Endothelial cell of umbilical vein (primary cell): Measurements from ENCODE around the gene KRT74. TPM values are rescaled to one million over a fixed set of nuclear protein-coding genes. Genes with fewer than 3 reads are reported as not detected.

Source experiments
- BruUV-seq: library from RNA; stranded (reverse); fragments of 400-500 nt; replicated peaks from 2 replicates; lab custom pipeline; 2021; lab: Mats Ljungman, UMichigan
- CTCF ChIA-PET: fragments of 300-600, 350-600 bp; sonication (Branson Sonifier 250); formaldehyde crosslinking; loops from one replicate; lab custom pipeline; 2021; ENCODE audit warnings: antibody characterized with exemption, inconsistent platforms; lab: Charles Lee
- POLR2A ChIA-PET: fragments of 300-600, 350-600 bp; sonication (Branson Sonifier 250); formaldehyde crosslinking; loops from one replicate; lab custom pipeline; 2021; ENCODE audit warnings: antibody characterized with exemption, inconsistent platforms; lab: Charles Lee
- DNase-seq: peaks from one replicate; pipeline ENCODE4 v3.0.0-alpha.2; 2011; ENCODE audit warnings: low read depth, low spot score
- FAIRE-seq: peaks from 2 replicates; lab custom pipeline; 2011; peaks lifted over from hg19 to GRCh38; lab: Jason Lieb, UNC
- H2AFZ ChIP-seq: 2 replicates; pipeline ENCODE4 v1.6.0; 2012; ENCODE audit warnings: low read depth, low read length, control low read depth, inconsistent platforms
- H3K27ac ChIP-seq: 2 replicates; pipeline ENCODE4 v1.5.1; 2011; ENCODE audit warnings: low read depth, mild to moderate bottlenecking, control low read depth, low read length, moderate library complexity; ENCODE audit not compliant: insufficient read depth
- H3K27me3 ChIP-seq, 2 experiments: 2 replicates each; pipeline versions ENCODE4 v1.6.0 to v1.6.1; 2011; ENCODE audit warnings: low read length in 2 of 2, mixed read lengths in 1 of 2; ENCODE audit not compliant: control insufficient read depth in 2 of 2, insufficient read depth in 2 of 2
- H3K36me3 ChIP-seq, 2 experiments: 2 replicates in 1 of 2; 3 replicates in 1 of 2; pipeline ENCODE4 v1.5.1; 2011; ENCODE audit warnings: low read length in 2 of 2, mild to moderate bottlenecking in 1 of 2, moderate library complexity in 1 of 2; ENCODE audit not compliant: control insufficient read depth in 2 of 2, insufficient read depth in 2 of 2; ENCODE audit errors: extremely low read depth in 1 of 2
- H3K4me1 ChIP-seq: 3 replicates; pipeline ENCODE4 v1.5.1; 2011; ENCODE audit warnings: mild to moderate bottlenecking, low read length; ENCODE audit not compliant: control insufficient read depth, insufficient read depth; ENCODE audit errors: extremely low read depth
- H3K4me2 ChIP-seq: 2 replicates; pipeline ENCODE4 v1.6.1; 2011; ENCODE audit warnings: low read length, control low read depth, mixed read lengths; ENCODE audit not compliant: insufficient read depth
- H3K4me3 ChIP-seq, 3 experiments: fragments of 200-600 bp in 1 of 3; sonication (generic), shearing (Covaris generic) in 1 of 3; replicated peaks in 1 of 3; 2 replicates each; pipeline ENCODE4 v1.5.1; 2011 to 2016; ENCODE audit warnings: control low read depth in 3 of 3, low read length in 3 of 3, mild to moderate bottlenecking in 2 of 3, inconsistent platforms in 1 of 3, low read depth in 1 of 3, moderate library complexity in 1 of 3; ENCODE audit not compliant: insufficient read depth in 1 of 3
- H3K79me2 ChIP-seq: 2 replicates; pipeline ENCODE4 v1.6.0; 2012; ENCODE audit warnings: low read length, inconsistent platforms; ENCODE audit not compliant: control insufficient read depth, insufficient read depth
- H3K9ac ChIP-seq: replicated peaks from 2 replicates; pipeline ENCODE3; 2011; ENCODE audit warnings: low read length, control low read depth; ENCODE audit not compliant: insufficient read depth; ENCODE audit errors: extremely low read depth
- H3K9me1 ChIP-seq: replicated peaks from 3 replicates; pipeline ENCODE4 v1.6.0; 2011; ENCODE audit warnings: mild to moderate bottlenecking, low read length; ENCODE audit not compliant: control insufficient read depth, insufficient read depth; ENCODE audit errors: extremely low read depth
- H3K9me3 ChIP-seq: replicated peaks from 2 replicates; pipeline ENCODE4 v1.5.1; 2012; ENCODE audit warnings: low read length, inconsistent platforms; ENCODE audit not compliant: control insufficient read depth, insufficient read depth
- H4K20me1 ChIP-seq: replicated peaks from 2 replicates; pipeline ENCODE3; 2011; ENCODE audit warnings: mild to moderate bottlenecking, low read length; ENCODE audit not compliant: control insufficient read depth, insufficient read depth; ENCODE audit errors: extremely low read depth
- EZH2 ChIP-seq: IDR thresholded peaks from 2 replicates; pipeline ENCODE4 v1.6.1; 2012; ENCODE audit warnings: borderline replicate concordance, low read depth, mild to moderate bottlenecking, moderate library complexity, low read length, inconsistent platforms; ENCODE audit not compliant: severe bottlenecking
- MYC ChIP-seq: IDR thresholded peaks from one replicate; pipeline ENCODE4 v1.6.1; 2011; ENCODE audit warnings: mild to moderate bottlenecking, low read depth, low read length
- POLR2A ChIP-seq: IDR thresholded peaks from 2 replicates; pipeline ENCODE4 v1.6.1; 2012; ENCODE audit warnings: low read depth, mild to moderate bottlenecking, control low read depth, low read length
- POLR2AphosphoS5 ChIP-seq: IDR thresholded peaks from 2 replicates; pipeline ENCODE4 v1.6.1; 2012; ENCODE audit warnings: low read depth, mild to moderate bottlenecking, control low read depth, low read length, moderate library complexity; ENCODE audit not compliant: insufficient read depth
- dilution Hi-C: fragments of 300-500 bp; cut with MboI; formaldehyde crosslinking; loops from one replicate; pipeline ENCODE4 v1.15.0; 2019; ENCODE audit warnings: low sequenced_read_pairs; ENCODE audit not compliant: extremely low pct_ligation_motif_present
- intact Hi-C: fragments of 100-400 bp; cut with micrococcal nuclease; formaldehyde crosslinking; loops from one replicate; pipeline ENCODE4 v1.10.0; 2022
- polyA plus RNA-seq, 4 experiments: library from polyadenylated mRNA; depleted of rRNA in 3 of 4; stranded (reverse) in 3 of 4; unstranded in 1 of 4; fragments of >200 nt; gene quantifications; 2 replicates each; pipeline versions ENCODE4 v1.2.1 to v1.2.3, GENCODE V29; 2011 to 2012; ENCODE audit warnings: missing spikeins in 1 of 4
- total RNA-seq: library from RNA; stranded (reverse); gene quantifications from 2 replicates; pipeline ENCODE4 v1.2.3, GENCODE V29; 2021
- TF ChIP-seq, protein P1 (sequence below), 2 donors: IDR thresholded peaks; 1 replicate in 1 of 2; 2 replicates in 1 of 2; pipeline ENCODE4 v1.5.1; 2011; ENCODE audit warnings: low read length in 2 of 2, mild to moderate bottlenecking in 2 of 2, moderate library complexity in 2 of 2, control low read depth in 1 of 2, inconsistent platforms in 1 of 2, low read depth in 1 of 2; ENCODE audit not compliant: insufficient read depth in 1 of 2; ENCODE audit errors: extremely low read depth in 1 of 2

Gene KRT74
- total and polyA plus RNA-seq, 2 donors (not counting 3 experiments of a cell fraction or from before 2014, with no cell fraction given) = not detected

DNA sequence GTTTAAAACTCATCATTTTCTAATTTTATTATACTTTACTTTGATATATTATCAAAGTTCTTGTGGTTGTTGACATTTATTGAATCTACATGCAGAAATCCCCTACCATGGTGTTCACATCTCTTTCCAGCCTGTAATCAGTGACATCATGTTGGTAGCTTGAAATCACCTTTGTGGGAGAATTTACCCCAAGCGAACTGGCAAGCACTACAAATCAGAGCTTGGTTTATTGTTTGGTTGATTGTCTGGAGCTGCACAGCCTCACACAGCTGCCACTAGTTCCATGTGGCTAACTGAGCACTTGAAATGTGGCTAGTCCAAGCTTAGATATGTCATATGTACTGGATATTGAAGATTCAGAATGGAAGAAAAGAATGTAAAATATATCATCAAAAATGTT, 38.1 kb downstream of the KRT74 start:
- no TSS peak for BruUV-seq
- Histone ChIP-seq H3K27me3 (no peaks in the 10 kb centered on the region), H3K9ac (no peak overlapping the region), H3K79me2 (no peaks in the 10 kb centered on the region), H3K36me3 (no peaks in the 10 kb centered on the region), H3K4me1 (no peaks in the 10 kb centered on the region), H3K27ac (no peak overlapping the region), H3K4me2 (no peak overlapping the region), H3K9me3 (no peaks in the 10 kb centered on the region), H2AFZ (no peak overlapping the region), H3K4me3 (no peak overlapping the region), H3K9me1 (no peaks in the 10 kb centered on the region), H4K20me1 (no peaks in the 10 kb centered on the region)
- DNase-seq = no peak
- FAIRE-seq = no peak
- intact Hi-C loops = no loop called here
- TF ChIP-seq EZH2 = no peak
- no peak for TF ChIP-seq MYC
- TF ChIP-seq POLR2A = no peak
- no peak for TF ChIP-seq POLR2AphosphoS5
- ChIA-PET POLR2A (no interaction called here), CTCF (no interaction called here)
- dilution Hi-C loops = no loop called here

DNA sequence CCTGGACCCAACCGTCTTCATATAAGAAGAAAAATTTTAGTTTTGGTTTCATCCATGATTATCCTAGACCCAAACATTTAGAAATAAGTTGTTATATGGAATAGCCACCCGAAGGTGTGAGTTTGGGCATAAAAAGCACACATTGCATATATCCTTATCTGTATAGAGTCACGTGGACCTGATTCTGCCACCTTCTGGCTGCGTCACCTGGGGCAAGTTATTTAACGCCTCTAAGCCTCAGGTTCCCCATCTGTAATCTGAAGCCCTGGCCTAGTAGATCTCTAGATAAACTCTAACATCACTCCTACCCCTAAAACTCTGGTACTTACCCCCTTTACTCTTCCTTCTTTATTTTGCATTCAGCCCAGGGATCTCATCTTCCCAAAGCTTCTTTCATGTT, 39.2 kb downstream of the KRT74 start:
- no TSS peak for BruUV-seq
- H3K9me1 ChIP-seq = no peaks in the 10 kb centered on the region
- TF ChIP-seq EZH2 (no peak), POLR2AphosphoS5 (no peak)
- TF ChIP-seq, protein P1, sequence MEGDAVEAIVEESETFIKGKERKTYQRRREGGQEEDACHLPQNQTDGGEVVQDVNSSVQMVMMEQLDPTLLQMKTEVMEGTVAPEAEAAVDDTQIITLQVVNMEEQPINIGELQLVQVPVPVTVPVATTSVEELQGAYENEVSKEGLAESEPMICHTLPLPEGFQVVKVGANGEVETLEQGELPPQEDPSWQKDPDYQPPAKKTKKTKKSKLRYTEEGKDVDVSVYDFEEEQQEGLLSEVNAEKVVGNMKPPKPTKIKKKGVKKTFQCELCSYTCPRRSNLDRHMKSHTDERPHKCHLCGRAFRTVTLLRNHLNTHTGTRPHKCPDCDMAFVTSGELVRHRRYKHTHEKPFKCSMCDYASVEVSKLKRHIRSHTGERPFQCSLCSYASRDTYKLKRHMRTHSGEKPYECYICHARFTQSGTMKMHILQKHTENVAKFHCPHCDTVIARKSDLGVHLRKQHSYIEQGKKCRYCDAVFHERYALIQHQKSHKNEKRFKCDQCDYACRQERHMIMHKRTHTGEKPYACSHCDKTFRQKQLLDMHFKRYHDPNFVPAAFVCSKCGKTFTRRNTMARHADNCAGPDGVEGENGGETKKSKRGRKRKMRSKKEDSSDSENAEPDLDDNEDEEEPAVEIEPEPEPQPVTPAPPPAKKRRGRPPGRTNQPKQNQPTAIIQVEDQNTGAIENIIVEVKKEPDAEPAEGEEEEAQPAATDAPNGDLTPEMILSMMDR (IDR thresholded peaks at IDR 0.05; ENCODE audit: extremely low read depth in 1 of 2, insufficient read depth in 1 of 2, low read depth in 1 of 2, low read length in 2 of 2) = peak in 1 of 2 donors; percentile 1
- ChIA-PET CTCF (no interaction called here), POLR2A (no interaction called here)
- no peaks in the 10 kb centered on the region for H3K9me3 ChIP-seq
- H3K79me2 ChIP-seq = no peaks in the 10 kb centered on the region
- no peak overlapping the region for H3K4me2 ChIP-seq
- H4K20me1 ChIP-seq = no peaks in the 10 kb centered on the region
- no peaks in the 10 kb centered on the region for H3K36me3 ChIP-seq
- H3K4me3 ChIP-seq = no peak overlapping the region
- no peak for DNase-seq
- no peak overlapping the region for H2AFZ ChIP-seq
- no peaks in the 10 kb centered on the region for H3K4me1 ChIP-seq
- no peak overlapping the region for H3K27ac ChIP-seq
- no peak overlapping the region for H3K9ac ChIP-seq
- no peak for FAIRE-seq
- intact Hi-C loops = no loop called here
- dilution Hi-C loops = no loop called here
- no peaks in the 10 kb centered on the region for H3K27me3 ChIP-seq
